GM23248 (cell line): ENCODE measurements around the gene PSME4.

Source experiments
- EZH2 ChIP-seq: fragments of 200-600 bp; sonication (generic); IDR thresholded peaks from 2 replicates; pipeline ENCODE4 v1.6.1; 2018; ENCODE audit warnings: antibody characterized with exemption, mild to moderate bottlenecking; ENCODE audit not compliant: insufficient read depth, poor library complexity, severe bottlenecking
- EZH2phosphoT487 ChIP-seq: fragments of 200-600 bp; sonication (generic); IDR thresholded peaks from 2 replicates; pipeline ENCODE4 v1.6.1; 2018; ENCODE audit warnings: antibody characterized with exemption, moderate library complexity, mild to moderate bottlenecking, low read depth; ENCODE audit not compliant: insufficient read depth

- TF ChIP-seq EZH2 (no peak), EZH2phosphoT487 (no peak)
Observed at GRCh38 chr2:53998834-53999233, 28.0 kb upstream of the PSME4 start.
